ENCODE measurements around the gene PDLIM5. TPM values are rescaled to one million over a fixed set of nuclear protein-coding genes. Genes with fewer than 3 reads are reported as not detected.
"Not testable (repeated sequence)": the region's sequence is repeated elsewhere in the genome, so short reads cannot be mapped to it uniquely, and the experiment has no call there.

PDLIM5 gene
- total RNA-seq, 3 donors from 2014 or later (not counting 1 experiment from before 2014, with no cell fraction given) = 41.8 to 94.8 (median 50.5) TPM

DNA sequence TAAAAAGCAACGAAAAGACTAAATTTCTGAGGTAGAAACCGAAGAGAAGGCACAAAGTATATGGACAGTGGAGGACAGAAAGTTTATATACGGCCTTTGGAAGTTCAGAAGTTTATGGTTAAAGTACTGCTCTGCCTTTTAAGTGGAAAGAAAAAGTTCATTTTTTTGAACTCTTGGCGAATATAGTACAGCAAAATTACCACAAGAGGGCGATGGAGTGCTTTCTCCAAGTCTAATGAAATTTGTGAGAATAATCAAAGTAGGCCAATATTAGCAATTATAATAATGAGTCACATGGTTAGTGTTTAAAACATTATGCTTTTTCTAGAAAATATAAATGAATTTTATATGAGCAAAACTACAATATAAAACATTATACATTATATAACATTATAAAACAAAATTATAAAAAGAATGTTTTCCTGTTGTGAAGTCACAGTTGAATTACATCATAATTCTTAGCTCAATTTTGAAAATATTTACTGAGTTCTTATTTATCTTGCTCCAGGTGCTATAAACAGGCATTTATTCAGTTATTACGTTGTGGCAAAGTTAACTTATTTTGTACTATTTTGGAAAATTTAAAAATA is 169.8 kb downstream of the PDLIM5 start:
- Histone ChIP-seq H3K4me1 (ENCODE audit: control insufficient read depth, insufficient read depth, low read length) (no peaks in the 10 kb centered on the region), H3K36me3 (ENCODE audit: control insufficient read depth, insufficient read depth, low read length) (peaks cover 3% of the 10 kb centered on the region), H3K27ac (ENCODE audit: low read length) (no peak overlapping the region), H3K27me3 (ENCODE audit: control insufficient read depth, insufficient read depth, low read length) (no peaks in the 10 kb centered on the region), H3K4me3 (ENCODE audit: low read length) (no peak overlapping the region), H3K9me3 (ENCODE audit: control insufficient read depth, insufficient read depth, low read length) (no peaks in the 10 kb centered on the region)
- Mint-ChIP-seq H3K9me3 (no peaks in the 10 kb centered on the region), H3K4me3 (no peak overlapping the region), H3K27me3 (ENCODE audit: low read depth in 2 of 2) (no peaks in the 10 kb centered on the region), H3K27ac (peak overlapping the region in 1 of 2 donors; percentile 4), H3K36me3 (no peaks in the 10 kb centered on the region), H3K4me1 (no peaks in the 10 kb centered on the region)
- peak in 1 of 3 donors; percentile 48 for ATAC-seq
- TF ChIP-seq, protein P1, sequence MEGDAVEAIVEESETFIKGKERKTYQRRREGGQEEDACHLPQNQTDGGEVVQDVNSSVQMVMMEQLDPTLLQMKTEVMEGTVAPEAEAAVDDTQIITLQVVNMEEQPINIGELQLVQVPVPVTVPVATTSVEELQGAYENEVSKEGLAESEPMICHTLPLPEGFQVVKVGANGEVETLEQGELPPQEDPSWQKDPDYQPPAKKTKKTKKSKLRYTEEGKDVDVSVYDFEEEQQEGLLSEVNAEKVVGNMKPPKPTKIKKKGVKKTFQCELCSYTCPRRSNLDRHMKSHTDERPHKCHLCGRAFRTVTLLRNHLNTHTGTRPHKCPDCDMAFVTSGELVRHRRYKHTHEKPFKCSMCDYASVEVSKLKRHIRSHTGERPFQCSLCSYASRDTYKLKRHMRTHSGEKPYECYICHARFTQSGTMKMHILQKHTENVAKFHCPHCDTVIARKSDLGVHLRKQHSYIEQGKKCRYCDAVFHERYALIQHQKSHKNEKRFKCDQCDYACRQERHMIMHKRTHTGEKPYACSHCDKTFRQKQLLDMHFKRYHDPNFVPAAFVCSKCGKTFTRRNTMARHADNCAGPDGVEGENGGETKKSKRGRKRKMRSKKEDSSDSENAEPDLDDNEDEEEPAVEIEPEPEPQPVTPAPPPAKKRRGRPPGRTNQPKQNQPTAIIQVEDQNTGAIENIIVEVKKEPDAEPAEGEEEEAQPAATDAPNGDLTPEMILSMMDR (IDR thresholded peaks at IDR 0.05) = peak; percentile 92
- intact Hi-C loops (cut with micrococcal nuclease) = no loop called here
- DNase-seq = peak in 1 of 2 donors; percentile 63
- 31% methylated on average over 4 of the region's 6 CpGs for WGBS (ENCODE audit: insufficient coverage)

DNA sequence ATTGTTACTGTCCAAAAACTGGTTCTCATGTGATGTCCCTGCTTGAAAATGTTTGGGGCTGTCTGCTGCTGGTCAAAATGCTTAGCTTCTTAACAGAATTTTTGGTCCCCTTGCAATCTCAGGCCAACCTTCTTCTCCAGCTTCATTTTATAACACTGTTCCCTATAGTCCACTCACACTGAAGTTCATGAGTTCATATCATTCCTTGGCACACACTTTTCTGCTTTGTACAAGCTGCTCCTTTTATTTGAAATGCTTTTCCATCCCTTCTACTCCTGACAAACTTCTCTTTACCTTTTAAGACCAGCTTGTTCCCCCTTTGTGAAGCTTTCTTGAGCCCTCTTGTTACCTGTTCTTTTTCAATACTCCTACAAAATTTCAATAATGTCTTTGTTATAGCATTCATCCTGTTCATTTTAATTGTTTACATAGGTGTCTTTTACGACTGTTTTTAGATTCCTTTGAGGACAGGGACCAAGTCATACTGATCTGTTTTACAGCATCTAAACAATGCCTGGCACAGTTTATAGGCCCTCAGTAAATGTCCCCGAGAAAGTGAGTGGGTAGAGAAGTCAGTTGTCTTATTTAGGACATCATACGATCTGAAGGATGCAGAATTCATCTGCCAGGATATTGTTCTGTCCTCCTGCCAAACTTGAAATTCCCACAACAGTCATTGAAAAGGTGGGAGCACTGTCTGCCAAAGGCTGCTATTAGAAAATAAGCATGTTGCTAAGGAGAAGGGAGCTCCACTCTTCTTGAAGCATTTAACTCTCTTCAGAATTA is 171.6 kb downstream of the PDLIM5 start:
- Mint-ChIP-seq H3K4me3 (no peak overlapping the region), H3K36me3 (no peaks in the 10 kb centered on the region), H3K9me3 (no peaks in the 10 kb centered on the region), H3K27ac (no peak overlapping the region), H3K27me3 (ENCODE audit: low read depth in 2 of 2) (no peaks in the 10 kb centered on the region), H3K4me1 (no peaks in the 10 kb centered on the region)
- Histone ChIP-seq H3K4me1 (ENCODE audit: control insufficient read depth, insufficient read depth, low read length) (no peaks in the 10 kb centered on the region), H3K36me3 (ENCODE audit: control insufficient read depth, insufficient read depth, low read length) (no peaks in the 10 kb centered on the region), H3K27me3 (ENCODE audit: control insufficient read depth, insufficient read depth, low read length) (no peaks in the 10 kb centered on the region), H3K27ac (ENCODE audit: low read length) (no peak overlapping the region), H3K4me3 (ENCODE audit: low read length) (no peak overlapping the region), H3K9me3 (ENCODE audit: control insufficient read depth, insufficient read depth, low read length) (no peaks in the 10 kb centered on the region)
- TF ChIP-seq, protein P1 (IDR thresholded peaks at IDR 0.05) = no peak
- DNase-seq = no peak
- intact Hi-C loops (cut with micrococcal nuclease) = no loop called here
- ATAC-seq = no peak
- WGBS (ENCODE audit: insufficient coverage) = 94% methylated on average over 3 of the region's 3 CpGs

DNA sequence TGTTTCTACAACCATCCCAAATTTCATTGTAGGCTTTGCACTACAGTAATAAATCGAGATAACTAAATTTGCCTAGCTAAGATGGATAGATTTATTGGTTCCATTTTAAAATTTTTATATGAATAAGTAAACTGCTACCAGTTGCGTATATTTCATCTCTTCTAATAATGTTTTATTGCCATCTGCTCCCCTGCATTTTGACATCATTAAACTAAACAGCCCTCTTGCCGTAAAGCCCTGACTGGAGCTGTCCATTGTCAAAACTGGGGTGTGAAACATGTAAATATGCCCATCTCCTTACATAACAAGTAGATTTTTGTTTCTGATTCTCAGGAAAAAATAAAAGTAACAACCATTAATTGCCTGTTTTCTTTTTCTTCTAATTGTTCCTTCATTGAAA is 175.2 kb downstream of the PDLIM5 start:
- H3K27ac ChIP-seq (ENCODE audit: low read length) = no peak overlapping the region
- H3K36me3 Mint-ChIP-seq = no peaks in the 10 kb centered on the region
- H3K9me3 Mint-ChIP-seq = no peaks in the 10 kb centered on the region
- ATAC-seq (no peak), DNase-seq (no peak)
- TF ChIP-seq, protein P1 (IDR thresholded peaks at IDR 0.05) = no peak
- no peak overlapping the region for H3K4me3 ChIP-seq (ENCODE audit: low read length)
- no peaks in the 10 kb centered on the region for H3K27me3 ChIP-seq (ENCODE audit: control insufficient read depth, insufficient read depth, low read length)
- H3K4me1 ChIP-seq (ENCODE audit: control insufficient read depth, insufficient read depth, low read length) = no peaks in the 10 kb centered on the region
- H3K36me3 ChIP-seq (ENCODE audit: control insufficient read depth, insufficient read depth, low read length) = no peaks in the 10 kb centered on the region
- no peaks in the 10 kb centered on the region for H3K9me3 ChIP-seq (ENCODE audit: control insufficient read depth, insufficient read depth, low read length)
- intact Hi-C loops (cut with micrococcal nuclease) = no loop called here
- H3K27ac Mint-ChIP-seq = no peak overlapping the region
- no peak overlapping the region for H3K4me3 Mint-ChIP-seq
- 100% methylated on average over 2 of the region's 3 CpGs for WGBS (ENCODE audit: insufficient coverage)
- no peaks in the 10 kb centered on the region for H3K27me3 Mint-ChIP-seq (ENCODE audit: low read depth in 2 of 2)
- no peaks in the 10 kb centered on the region for H3K4me1 Mint-ChIP-seq

DNA sequence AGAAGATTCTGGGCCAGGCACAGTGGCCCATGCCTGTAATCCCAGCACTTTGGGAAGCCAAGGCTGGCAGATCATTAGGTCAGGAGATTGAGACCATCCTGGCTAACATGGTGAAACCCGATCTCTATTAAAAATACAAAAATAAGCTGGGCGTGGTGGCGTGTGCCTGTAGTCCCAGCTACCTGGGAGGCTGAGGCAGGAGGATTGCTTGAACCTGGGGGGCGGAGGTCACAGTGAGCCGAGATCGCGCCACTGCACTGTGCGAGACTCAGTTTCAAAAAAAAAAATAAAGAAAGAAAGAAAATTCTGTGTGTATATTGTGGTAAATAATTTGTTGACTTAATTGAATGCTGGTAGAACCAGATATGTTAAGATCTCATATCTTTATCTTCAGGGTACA is 177.3 kb downstream of the PDLIM5 start:
- H3K27ac ChIP-seq (ENCODE audit: low read length); ATAC-seq; H3K9me3 ChIP-seq (ENCODE audit: control insufficient read depth, insufficient read depth, low read length); H3K27me3 Mint-ChIP-seq (ENCODE audit: low read depth in 2 of 2); H3K9me3 Mint-ChIP-seq; H3K4me1 ChIP-seq (ENCODE audit: control insufficient read depth, insufficient read depth, low read length); H3K4me3 Mint-ChIP-seq; H3K4me1 Mint-ChIP-seq; H3K36me3 ChIP-seq (ENCODE audit: control insufficient read depth, insufficient read depth, low read length); DNase-seq; H3K4me3 ChIP-seq (ENCODE audit: low read length); H3K36me3 Mint-ChIP-seq; H3K27ac Mint-ChIP-seq; intact Hi-C loops (cut with micrococcal nuclease); H3K27me3 ChIP-seq (ENCODE audit: control insufficient read depth, insufficient read depth, low read length): not testable (repeated sequence)
- WGBS (ENCODE audit: insufficient coverage) = 100% methylated on average over 8 of the region's 8 CpGs

Data from natural killer cell (primary cell).